Measurements from ENCODE around the gene CCDC12.
A peak's percentile ranks its signal among the peaks of the same experiment; 100 is the strongest.

CCDC12 gene

DNA sequence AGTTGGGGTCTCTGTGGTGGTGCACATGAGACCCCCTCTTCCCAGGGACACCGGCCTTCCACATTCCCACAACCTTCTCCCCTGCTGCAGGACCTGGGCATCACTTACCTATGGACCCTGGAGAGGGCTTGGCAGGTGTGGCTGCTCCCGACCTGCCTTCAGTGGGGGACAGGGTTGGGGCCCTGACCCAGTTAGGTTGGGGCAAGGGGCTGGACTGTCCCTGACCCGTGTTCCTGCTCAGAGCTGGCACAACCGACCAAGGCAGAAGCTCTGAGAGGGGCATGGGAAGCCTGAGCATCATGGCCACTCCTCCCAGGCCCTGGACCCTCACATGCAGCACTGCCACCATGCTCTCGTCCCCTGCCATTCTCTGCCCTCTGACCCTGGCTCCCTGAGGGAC, 9.0 kb upstream of the CCDC12 start:
- H3K27ac ChIP-seq (ENCODE audit: low read depth, low read length, severe bottlenecking): no peak overlapping the region
- WGBS, 2 experiments (ENCODE audit: insufficient coverage in 2 of 2): 96 to 100% methylated on average over 4 to 5 of the region's 5 CpGs
- H3K4me3 ChIP-seq (ENCODE audit: extremely low read depth, insufficient read depth, low read length, poor library complexity, severe bottlenecking): no peak overlapping the region
- H3K9me3 ChIP-seq (ENCODE audit: control insufficient read depth, low read length): no peaks in the 10 kb centered on the region
- H3K4me1 ChIP-seq (ENCODE audit: control insufficient read depth, insufficient read depth, low read length, poor library complexity, severe bottlenecking): peaks cover 17% of the 10 kb centered on the region
- peaks cover 5% of the 10 kb centered on the region for H3K36me3 ChIP-seq (ENCODE audit: control insufficient read depth, insufficient read depth, low read length)

DNA sequence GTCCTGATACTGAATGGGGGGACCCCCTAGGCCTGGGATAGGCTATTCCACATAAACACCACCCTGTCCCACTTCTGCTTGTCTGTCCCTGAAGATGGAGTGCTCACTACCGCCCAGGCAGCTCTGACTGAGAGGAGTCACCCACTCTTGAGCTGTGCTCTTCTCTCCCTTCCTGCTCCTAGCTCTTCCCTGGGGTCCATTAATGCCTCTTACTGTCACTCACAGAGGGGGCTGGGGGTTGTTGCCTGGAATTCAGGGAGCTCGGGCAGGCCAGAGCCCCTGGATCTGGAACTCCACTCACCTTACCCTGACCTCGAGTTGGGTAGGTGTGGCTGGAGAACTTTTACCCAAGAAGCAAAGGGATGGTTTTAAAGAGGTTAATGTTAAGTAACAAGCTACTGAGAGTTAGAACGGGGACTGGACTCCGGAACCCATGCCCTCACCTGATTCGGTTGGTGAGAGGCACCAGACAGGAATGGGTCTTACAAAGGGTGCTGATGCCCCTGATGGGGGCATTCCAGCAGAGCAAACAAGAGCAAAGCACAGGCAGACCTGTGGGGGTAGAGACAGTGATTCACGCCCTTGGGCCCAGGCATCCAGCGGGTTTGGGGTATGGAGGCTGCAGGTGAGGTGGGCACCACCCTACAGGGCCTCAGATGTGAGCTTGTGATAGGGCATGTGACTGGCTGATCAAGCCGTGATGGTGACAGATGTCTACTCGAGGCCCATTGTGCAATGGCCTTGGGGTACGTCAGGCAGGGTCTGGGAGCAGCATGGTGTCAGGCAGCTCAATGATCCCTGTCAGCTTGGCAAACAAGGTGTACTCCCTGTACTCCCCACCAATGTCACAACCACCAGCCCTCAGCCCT, 8.3 kb upstream of the CCDC12 start:
- peaks cover 17% of the 10 kb centered on the region for H3K4me1 ChIP-seq (ENCODE audit: control insufficient read depth, insufficient read depth, low read length, poor library complexity, severe bottlenecking)
- no peaks in the 10 kb centered on the region for H3K9me3 ChIP-seq (ENCODE audit: control insufficient read depth, low read length)
- 95 to 97% methylated on average over 8 to 9 of the region's 11 CpGs for WGBS, 2 experiments (ENCODE audit: insufficient coverage in 2 of 2)
- H3K4me3 ChIP-seq (ENCODE audit: extremely low read depth, insufficient read depth, low read length, poor library complexity, severe bottlenecking): no peak overlapping the region
- H3K27ac ChIP-seq (ENCODE audit: low read depth, low read length, severe bottlenecking): no peak overlapping the region
- peaks cover 5% of the 10 kb centered on the region for H3K36me3 ChIP-seq (ENCODE audit: control insufficient read depth, insufficient read depth, low read length)

- Histone ChIP-seq H3K36me3 (ENCODE audit: control insufficient read depth, insufficient read depth, low read length) (no peaks in the 10 kb centered on the region), H3K27ac (ENCODE audit: low read depth, low read length, severe bottlenecking) (no peak overlapping the region), H3K4me1 (ENCODE audit: control insufficient read depth, insufficient read depth, low read length, poor library complexity, severe bottlenecking) (peaks cover 16% of the 10 kb centered on the region), H3K9me3 (ENCODE audit: control insufficient read depth, low read length) (peaks cover 2% of the 10 kb centered on the region), H3K4me3 (ENCODE audit: extremely low read depth, insufficient read depth, low read length, poor library complexity, severe bottlenecking) (no peak overlapping the region)
- 83 to 88% methylated on average over 1 to 2 of the region's 2 CpGs for WGBS, 2 experiments (ENCODE audit: insufficient coverage in 2 of 2)
Measured at GRCh38 chr3:46982546-46982945, 6.0 kb upstream of the CCDC12 start.

GRCh38 chr3:46981932-46982471, 5.5 kb upstream of the CCDC12 start:
- H3K9me3 ChIP-seq (ENCODE audit: control insufficient read depth, low read length): peaks cover 4% of the 10 kb centered on the region
- no peak overlapping the region for H3K27ac ChIP-seq (ENCODE audit: low read depth, low read length, severe bottlenecking)
- WGBS, 2 experiments (ENCODE audit: insufficient coverage in 2 of 2): 50 to 77% methylated on average over 2 to 3 of the region's 5 CpGs
- no peaks in the 10 kb centered on the region for H3K36me3 ChIP-seq (ENCODE audit: control insufficient read depth, insufficient read depth, low read length)
- H3K4me3 ChIP-seq (ENCODE audit: extremely low read depth, insufficient read depth, low read length, poor library complexity, severe bottlenecking): no peak overlapping the region
- H3K4me1 ChIP-seq (ENCODE audit: control insufficient read depth, insufficient read depth, low read length, poor library complexity, severe bottlenecking): peaks cover 12% of the 10 kb centered on the region

GRCh38 chr3:46979958-46980497, 3.5 kb upstream of the CCDC12 start:
- no peaks in the 10 kb centered on the region for H3K36me3 ChIP-seq (ENCODE audit: control insufficient read depth, insufficient read depth, low read length)
- peaks cover 12% of the 10 kb centered on the region for H3K4me1 ChIP-seq (ENCODE audit: control insufficient read depth, insufficient read depth, low read length, poor library complexity, severe bottlenecking)
- peaks cover 4% of the 10 kb centered on the region for H3K9me3 ChIP-seq (ENCODE audit: control insufficient read depth, low read length)
- H3K4me3 ChIP-seq (ENCODE audit: extremely low read depth, insufficient read depth, low read length, poor library complexity, severe bottlenecking): peak overlapping the region; percentile 54
- H3K27ac ChIP-seq (ENCODE audit: low read depth, low read length, severe bottlenecking): no peak overlapping the region
- WGBS, 2 experiments (ENCODE audit: insufficient coverage in 2 of 2): 2 to 3% methylated on average over 14 to 22 of the region's 40 CpGs

- Histone ChIP-seq H3K27ac (ENCODE audit: low read depth, low read length, severe bottlenecking) (peak within 1 kb of the TSS; percentile 23), H3K9me3 (ENCODE audit: control insufficient read depth, low read length) (peaks cover 4% of the 10 kb centered on the region), H3K4me3 (ENCODE audit: extremely low read depth, insufficient read depth, low read length, poor library complexity, severe bottlenecking) (peak within 1 kb of the TSS; percentile 54), H3K36me3 (ENCODE audit: control insufficient read depth, insufficient read depth, low read length) (peaks cover 6% of the 10 kb centered on the region), H3K4me1 (ENCODE audit: control insufficient read depth, insufficient read depth, low read length, poor library complexity, severe bottlenecking) (peaks cover 12% of the 10 kb centered on the region)
- WGBS, 2 experiments (ENCODE audit: insufficient coverage in 2 of 2): 1 to 2% methylated on average over 38 to 51 of the region's 73 CpGs
Measured at GRCh38 chr3:46978985-46979944, 2.7 kb upstream of the CCDC12 start, which contains the start of gene NBEAL2. Gene NBEAL2 (plus strand): TSS chr3:46979666. CDS start chr3:46979862, 196 bp downstream.

DNA sequence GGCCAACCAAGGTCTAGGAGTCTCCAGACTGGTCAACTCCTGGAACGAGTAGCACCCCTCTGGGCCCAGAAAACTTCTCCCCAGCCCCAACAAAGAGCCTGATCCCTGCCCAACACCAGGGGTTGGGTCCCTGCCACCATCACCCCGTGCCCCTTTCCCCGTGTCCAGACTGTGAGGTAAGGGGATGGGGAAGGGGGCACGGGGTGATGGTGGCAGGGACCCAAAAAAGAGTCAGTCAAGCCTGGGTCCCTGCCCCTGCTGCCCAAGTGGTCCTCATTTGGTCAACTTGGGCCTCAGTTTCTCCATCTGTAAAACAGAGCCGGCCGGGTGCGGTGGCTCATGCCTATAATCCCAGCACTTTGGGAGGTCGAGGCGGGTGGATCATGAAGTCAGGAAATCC, 1.8 kb upstream of the CCDC12 start:
- Histone ChIP-seq H3K27ac (ENCODE audit: low read depth, low read length, severe bottlenecking) (no peak overlapping the region), H3K4me1 (ENCODE audit: control insufficient read depth, insufficient read depth, low read length, poor library complexity, severe bottlenecking) (peaks cover 12% of the 10 kb centered on the region)
- WGBS, 2 experiments (ENCODE audit: insufficient coverage in 2 of 2): 91 to 97% methylated on average over 6 to 9 of the region's 9 CpGs

GRCh38 chr3:46977811-46978195, 1.3 kb upstream of the CCDC12 start:
- 89 to 93% methylated on average over 3 to 4 of the region's 5 CpGs for WGBS, 2 experiments (ENCODE audit: insufficient coverage in 2 of 2)
- Histone ChIP-seq H3K4me3 (ENCODE audit: extremely low read depth, insufficient read depth, low read length, poor library complexity, severe bottlenecking) (no peak overlapping the region), H3K4me1 (ENCODE audit: control insufficient read depth, insufficient read depth, low read length, poor library complexity, severe bottlenecking) (peaks cover 12% of the 10 kb centered on the region), H3K9me3 (ENCODE audit: control insufficient read depth, low read length) (peaks cover 4% of the 10 kb centered on the region), H3K27ac (ENCODE audit: low read depth, low read length, severe bottlenecking) (no peak overlapping the region), H3K36me3 (ENCODE audit: control insufficient read depth, insufficient read depth, low read length) (peaks cover 16% of the 10 kb centered on the region)

More for the DNA sequence above, 1.8 kb upstream of the CCDC12 start:
- H3K36me3 ChIP-seq (ENCODE audit: control insufficient read depth, insufficient read depth, low read length): peaks cover 15% of the 10 kb centered on the region
- no peak overlapping the region for H3K4me3 ChIP-seq (ENCODE audit: extremely low read depth, insufficient read depth, low read length, poor library complexity, severe bottlenecking)
- peaks cover 4% of the 10 kb centered on the region for H3K9me3 ChIP-seq (ENCODE audit: control insufficient read depth, low read length)

DNA sequence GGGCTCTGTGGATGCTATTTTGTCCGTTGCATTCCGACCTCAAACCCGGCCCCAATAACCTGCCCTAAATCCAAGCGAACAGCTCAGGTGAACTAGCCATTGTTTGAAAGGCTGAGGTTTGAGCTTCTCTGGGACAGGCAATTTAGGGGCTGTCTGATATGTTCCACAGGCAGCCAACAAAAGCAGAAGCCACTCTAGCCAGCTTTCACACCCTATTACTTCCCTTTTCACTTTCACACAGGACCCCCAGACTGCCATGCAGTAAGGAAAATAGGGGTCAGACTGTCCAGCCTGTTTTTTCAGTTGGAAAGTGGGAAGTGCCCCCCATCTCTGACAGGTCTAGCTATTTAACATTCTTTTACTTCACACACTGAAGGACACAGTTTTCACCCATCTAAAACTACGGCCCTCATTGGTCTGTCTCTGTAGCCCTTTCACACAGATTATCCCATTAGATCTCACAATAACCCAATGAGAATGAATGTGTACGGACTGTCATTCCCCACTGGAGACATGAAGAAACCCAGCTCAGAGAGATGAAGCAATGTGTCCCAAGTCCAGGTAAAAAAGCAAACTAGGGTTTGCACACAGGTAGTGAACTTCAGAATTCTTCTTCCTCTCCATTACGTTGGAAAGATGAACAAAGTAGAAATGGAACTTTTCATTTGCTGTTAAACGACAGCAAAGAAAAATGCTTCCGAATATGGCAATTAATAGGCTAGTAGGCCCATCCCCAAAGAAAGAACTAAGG, 1.9 kb downstream of the CCDC12 start:
- Histone ChIP-seq H3K27ac (ENCODE audit: low read depth, low read length, severe bottlenecking) (no peak overlapping the region), H3K9me3 (ENCODE audit: control insufficient read depth, low read length) (peaks cover 4% of the 10 kb centered on the region), H3K36me3 (ENCODE audit: control insufficient read depth, insufficient read depth, low read length) (peaks cover 30% of the 10 kb centered on the region), H3K4me3 (ENCODE audit: extremely low read depth, insufficient read depth, low read length, poor library complexity, severe bottlenecking) (peak overlapping the region; percentile 76), H3K4me1 (ENCODE audit: control insufficient read depth, insufficient read depth, low read length, poor library complexity, severe bottlenecking) (peaks cover 16% of the 10 kb centered on the region)
- 94 to 97% methylated on average over 8 to 9 of the region's 9 CpGs for WGBS, 2 experiments (ENCODE audit: insufficient coverage in 2 of 2)

DNA sequence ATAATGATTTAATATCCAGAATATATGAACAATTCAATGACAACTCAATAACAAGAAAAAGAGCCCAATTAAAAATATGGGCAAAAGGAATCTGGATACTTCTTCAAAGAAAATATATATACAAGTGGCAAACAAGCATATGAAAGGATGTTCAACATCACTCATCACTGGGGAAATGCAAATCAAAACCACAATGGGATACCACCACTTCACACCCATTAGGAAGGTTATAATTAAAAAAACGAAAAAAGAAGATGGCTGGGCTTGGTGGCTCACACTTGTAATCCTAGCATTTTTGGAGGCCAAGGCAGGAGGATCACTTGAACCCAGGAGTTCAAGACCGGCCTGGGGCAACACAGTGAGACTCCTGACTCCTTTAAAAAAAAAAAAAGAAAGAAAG, 4.1 kb downstream of the CCDC12 start:
- Histone ChIP-seq H3K9me3 (ENCODE audit: control insufficient read depth, low read length) (peaks cover 1% of the 10 kb centered on the region), H3K27ac (ENCODE audit: low read depth, low read length, severe bottlenecking) (no peak overlapping the region)
- WGBS, 2 experiments (ENCODE audit: insufficient coverage in 2 of 2): 100% methylated on average over 1 of the region's 2 CpGs

More for the DNA sequence above, 4.1 kb downstream of the CCDC12 start:
- H3K4me1 ChIP-seq (ENCODE audit: control insufficient read depth, insufficient read depth, low read length, poor library complexity, severe bottlenecking): peaks cover 11% of the 10 kb centered on the region
- H3K4me3 ChIP-seq (ENCODE audit: extremely low read depth, insufficient read depth, low read length, poor library complexity, severe bottlenecking): no peak overlapping the region
- peaks cover 36% of the 10 kb centered on the region for H3K36me3 ChIP-seq (ENCODE audit: control insufficient read depth, insufficient read depth, low read length)
